HepG2 (cell line): ENCODE results near the gene CBFA2T2. TPM values are rescaled to one million over a fixed set of nuclear protein-coding genes. Genes with fewer than 3 reads are reported as not detected.

Experiments
- ATAC-seq: fragments of 200-7000 bp; cut with Tn5 transposase; 3 replicates; pipeline ENCODE4 v1.9.1; 2020; ENCODE audit warnings: mild to moderate bottlenecking, moderate library complexity
- BruUV-seq: library from RNA; stranded (reverse); fragments of 400-500 nt; replicated peaks from 2 replicates; lab custom pipeline; 2021; lab: Mats Ljungman, UMichigan
- CTCF ChIA-PET: fragments of 300-600 bp; formaldehyde crosslinking; extraction: SDS; loops from one replicate; lab custom pipeline; 2021; ENCODE audit warnings: low total read pairs, inconsistent platforms, low intra/inter-chr PET ratio; lab: Yijun Ruan, JAX
- POLR2A ChIA-PET: fragments of 350-600 bp; sonication (Branson Sonifier 250); formaldehyde crosslinking; loops from one replicate; lab custom pipeline; 2020; ENCODE audit warnings: antibody characterized with exemption, inconsistent platforms; lab: Yijun Ruan, JAX
- DNase-seq: peaks from one replicate; pipeline ENCODE4 v3.0.0-alpha.2; 2015; ENCODE audit warnings: low spot score
- FAIRE-seq: peaks from 3 replicates; lab custom pipeline; 2011; peaks lifted over from hg19 to GRCh38; lab: Jason Lieb, UNC
- H2AFZ ChIP-seq: one replicate; pipeline ENCODE4 v1.6.1; 2011; ENCODE audit warnings: low read length, inconsistent platforms
- H3K27ac ChIP-seq: fragments of 300-600 bp; 3 replicates; pipeline ENCODE4 v1.8.0; 2011; ENCODE audit warnings: mixed run types, mild to moderate bottlenecking, mixed read lengths, low read length, inconsistent platforms; ENCODE audit not compliant: insufficient read depth; ENCODE audit errors: extremely low read length
- H3K27me3 ChIP-seq, 2 experiments: fragments of 200-600 bp in 1 of 2; 2 replicates in 1 of 2; 3 replicates in 1 of 2; pipeline versions ENCODE4 v1.6.0 to v1.8.0; 2011; ENCODE audit warnings: low read length in 2 of 2, mild to moderate bottlenecking in 2 of 2, moderate library complexity in 2 of 2, inconsistent platforms in 1 of 2; ENCODE audit not compliant: insufficient read depth in 2 of 2, control insufficient read depth in 1 of 2
- H3K36me3 ChIP-seq, 2 experiments: fragments of 200-600 bp in 1 of 2; replicated peaks in 1 of 2; 2 replicates in 1 of 2; 3 replicates in 1 of 2; pipeline versions ENCODE4 v1.5.1 to v1.8.0; 2011; ENCODE audit warnings: low read length in 2 of 2, inconsistent platforms in 1 of 2; ENCODE audit not compliant: insufficient read depth in 2 of 2, control insufficient read depth in 1 of 2
- H3K4me1 ChIP-seq: 2 replicates; pipeline ENCODE4 v1.5.1; 2012; ENCODE audit warnings: low read length, inconsistent platforms; ENCODE audit not compliant: insufficient read depth
- H3K4me2 ChIP-seq: 2 replicates; pipeline ENCODE4 v1.6.0; 2011; ENCODE audit warnings: low read depth, low read length, inconsistent platforms
- H3K4me3 ChIP-seq, 3 experiments: fragments of 200-600 bp in 1 of 3; sonication (generic), shearing (Covaris generic) in 1 of 3; replicated peaks in 1 of 3; 2 replicates each; pipeline ENCODE4 v1.5.1; 2011 to 2016; ENCODE audit warnings: low read length in 3 of 3, inconsistent platforms in 2 of 3, low read depth in 2 of 3, mild to moderate bottlenecking in 2 of 3, control low read depth in 1 of 3, mixed read lengths in 1 of 3; ENCODE audit not compliant: insufficient read depth in 1 of 3
- H3K79me2 ChIP-seq: one replicate; pipeline ENCODE4 v1.6.1; 2011; ENCODE audit warnings: low read length, inconsistent platforms; ENCODE audit not compliant: insufficient read depth
- H3K9ac ChIP-seq: 2 replicates; pipeline ENCODE4 v1.6.0; 2011; ENCODE audit warnings: mild to moderate bottlenecking, low read depth, low read length, inconsistent platforms; ENCODE audit not compliant: insufficient read depth
- H3K9me3 ChIP-seq: 2 replicates; pipeline ENCODE4 v1.5.1; 2012; ENCODE audit warnings: mild to moderate bottlenecking, low read length
- H4K20me1 ChIP-seq: 2 replicates; pipeline ENCODE4 v1.6.0; 2011; ENCODE audit warnings: inconsistent platforms, mild to moderate bottlenecking, low read length, moderate library complexity; ENCODE audit not compliant: insufficient read depth
- AGO1 ChIP-seq: fragments of 200-400 bp; formaldehyde crosslinking; IDR thresholded peaks from 2 replicates; pipeline ENCODE4 v1.6.1; 2017; ENCODE audit warnings: mild to moderate bottlenecking, low read depth, low read length, moderate library complexity; ENCODE audit not compliant: poor library complexity, severe bottlenecking
- GLI4 ChIP-seq: sonication (generic); formaldehyde crosslinking; IDR thresholded peaks from 2 replicates; pipeline ENCODE4 v1.5.1; 2020; ENCODE audit warnings: missing genetic modification reagents, mild to moderate bottlenecking, moderate library complexity, borderline replicate concordance
- HMG20B ChIP-seq: conservative IDR thresholded peaks from 2 replicates; pipeline ENCODE4 v1.6.1; 2016; ENCODE audit warnings: missing genetic modification reagents, missing compliant biosample characterization
- KAT2B ChIP-seq: fragments of 150-350 bp; IDR thresholded peaks from 2 replicates; pipeline ENCODE4 v1.6.1; 2014; ENCODE audit warnings: low read depth, low read length, borderline replicate concordance
- MIER3 ChIP-seq: IDR thresholded peaks from 2 replicates; pipeline ENCODE4 v1.6.1; 2016; ENCODE audit warnings: missing compliant biosample characterization, borderline replicate concordance
- PHF21A ChIP-seq: sonication (generic); formaldehyde crosslinking; IDR thresholded peaks from 2 replicates; pipeline ENCODE4 v1.5.0; 2020; ENCODE audit warnings: mild to moderate bottlenecking, missing genetic modification reagents
- SP5 ChIP-seq: IDR thresholded peaks from 2 replicates; pipeline ENCODE4 v1.6.1; 2016; ENCODE audit warnings: low read depth, borderline replicate concordance
- SRSF4 ChIP-seq: fragments of 200-400 bp; formaldehyde crosslinking; IDR thresholded peaks from one replicate; pipeline ENCODE4 v1.6.1; 2018; ENCODE audit warnings: mild to moderate bottlenecking, low read depth, low read length, moderate library complexity; ENCODE audit not compliant: poor library complexity, severe bottlenecking
- TOPORS ChIP-seq: sonication (generic); formaldehyde crosslinking; IDR thresholded peaks from 2 replicates; pipeline ENCODE4 v1.8.0; 2023; ENCODE audit warnings: mild to moderate bottlenecking, missing genetic modification reagents
- ZNF333 ChIP-seq: sonication (generic); formaldehyde crosslinking; IDR thresholded peaks from 2 replicates; pipeline ENCODE4 v1.4.0; 2020; ENCODE audit warnings: mild to moderate bottlenecking, missing genetic modification reagents, borderline replicate concordance
- ZSCAN22 ChIP-seq: sonication (generic); formaldehyde crosslinking; IDR thresholded peaks from 2 replicates; pipeline ENCODE4 v1.4.0; 2020; ENCODE audit warnings: mild to moderate bottlenecking, missing genetic modification reagents
- ZSCAN9 ChIP-seq: IDR thresholded peaks from 2 replicates; pipeline ENCODE4 v1.6.1; 2016; ENCODE audit warnings: borderline replicate concordance
- WGBS: methylation state at CpG from one replicate; pipeline ENCODE4 v1.1.6; 2017; ENCODE audit warnings: low lambda C conversion rate; 5-methylcytosine and 5-hydroxymethylcytosine counted together
- in situ Hi-C: cut with HindIII; loops from 2 replicates; pipeline ENCODE4 v1.10.0; 2017; ENCODE audit warnings: low pct_unique_long_range_greater_than_20kb; ENCODE audit not compliant: extremely low pct_ligation_motif_present
- intact Hi-C: fragments of 100-400 bp; cut with micrococcal nuclease; formaldehyde crosslinking; loops from one replicate; pipeline ENCODE4 v1.10.0; 2022; ENCODE audit not compliant: unreplicated experiment
- polyA plus RNA-seq, 8 experiments: library from polyadenylated mRNA; depleted of rRNA in 3 of 8; stranded (reverse) in 7 of 8; unstranded in 1 of 8; fragments of >200 nt; fragmentation: Illumina TruSeq in 4 of 8; extraction: Trizol in 4 of 8; gene quantifications; 2 replicates each; pipeline versions ENCODE4 v1.2.1 to v1.2.3, GENCODE V29; 2011 to 2016; ENCODE audit warnings: low read depth in 4 of 8, missing spikeins in 1 of 8, mixed read lengths in 1 of 8; ENCODE audit not compliant: insufficient read depth in 1 of 8
- total RNA-seq, 5 experiments: library from RNA; depleted of rRNA; stranded (reverse); fragments of >200 nt; fragmentation: Illumina TruSeq; extraction: Trizol; gene quantifications; 2 replicates each; pipeline ENCODE4 v1.2.3, GENCODE V29; 2016; ENCODE audit warnings: low read depth in 1 of 5
- TF ChIP-seq, protein P1 (sequence below): sonication (generic); formaldehyde crosslinking; IDR thresholded peaks from 2 replicates; pipeline ENCODE4 v1.4.0; 2020; ENCODE audit warnings: mild to moderate bottlenecking, missing genetic modification reagents, borderline replicate concordance
- TF ChIP-seq, protein P2 (sequence below): sonication (generic); formaldehyde crosslinking; IDR thresholded peaks from 2 replicates; pipeline ENCODE4 v1.4.0; 2020; ENCODE audit warnings: missing genetic modification reagents
- TF ChIP-seq, protein P3 (sequence below): sonication (generic); formaldehyde crosslinking; IDR thresholded peaks from 2 replicates; pipeline ENCODE4 v1.5.1; 2020; ENCODE audit warnings: mild to moderate bottlenecking, missing genetic modification reagents

CBFA2T2 gene
- total and polyA plus RNA-seq, 2 of the 13 experiments (the other 11 are each of a cell fraction or from before 2014, with no cell fraction given): 6.3 to 21.2 TPM

DNA sequence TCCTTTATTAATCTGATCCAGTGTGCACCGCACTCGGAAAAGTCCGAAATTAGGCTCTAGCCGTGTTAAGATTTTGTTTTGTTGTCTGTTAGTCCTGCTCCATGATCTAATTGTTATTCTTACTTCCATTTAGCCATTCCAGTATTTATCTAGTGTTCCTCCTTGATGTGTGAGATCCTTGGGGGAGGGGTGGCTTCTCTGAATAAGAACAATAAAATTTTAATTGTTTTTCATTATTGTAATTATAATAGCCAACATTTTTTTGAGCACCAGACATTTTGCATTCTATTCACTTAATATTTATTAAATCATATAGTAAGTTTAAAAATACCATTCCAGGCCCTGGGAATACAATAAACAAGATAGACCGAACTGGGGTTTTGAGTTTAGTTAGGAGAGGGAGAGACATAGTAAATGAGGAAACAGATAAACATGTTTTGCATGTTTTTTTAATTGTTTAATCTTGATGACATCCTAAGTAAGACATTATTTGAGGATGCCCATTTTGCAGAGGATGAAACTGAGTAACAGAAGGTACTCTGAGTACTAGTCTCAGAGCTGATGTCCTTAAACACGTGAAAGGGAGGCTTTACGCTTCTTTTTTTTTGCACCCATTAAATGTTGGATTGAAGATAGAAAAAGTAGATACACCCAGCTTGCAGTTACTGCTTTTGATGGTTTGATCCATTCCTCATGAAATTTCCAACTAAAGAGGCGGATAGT, 1.2 kb downstream of the CBFA2T2 start:
- H3K9ac ChIP-seq: peak overlapping the region; percentile 96
- no peak for DNase-seq
- peaks cover 42% of the 10 kb centered on the region for H3K79me2 ChIP-seq
- no peak for FAIRE-seq
- no peak overlapping the region for H2AFZ ChIP-seq
- CTCF ChIA-PET: no interaction called here
- 53% methylated on average over 8 of the region's 8 CpGs for WGBS
- H3K4me2 ChIP-seq: peak overlapping the region; percentile 100
- ATAC-seq: no peak
- BruUV-seq: TSS peak; percentile 66
- peaks cover 12% of the 10 kb centered on the region; the same call in 1 of the 2 replicates for H4K20me1 ChIP-seq
- no peaks in the 10 kb centered on the region for H3K9me3 ChIP-seq
- intact Hi-C loops (no loop called here), in situ Hi-C loops (no loop called here)
- peaks cover 0 to 4% of the 10 kb centered on the region in 2 experiments; a peak in 2 of 5 replicates for H3K36me3 ChIP-seq
- peaks cover 34% of the 10 kb centered on the region for H3K4me1 ChIP-seq
- H3K27ac ChIP-seq: peak overlapping the region; percentile 91
- POLR2A ChIA-PET: interaction anchor here (1.2 to 2.5 kb wide), 11 partner anchors 16 to 621 kb away, joined by 3 to 28 read pairs (median 7); partner anchors contain the start of genes EIF2S2, SNTA1 and ZNF341
- peaks cover 0 to 5% of the 10 kb centered on the region in 2 experiments; a peak in 1 of 5 replicates for H3K27me3 ChIP-seq
- H3K4me3 ChIP-seq: peak overlapping the region; percentile 88 to 92 (median 89)
- TF ChIP-seq ZSCAN9 (no peak), AGO1 (no peak), MIER3 (CRISPR knock-in tag) (0 out of 2 replicates have a peak, but pooled peaks have one; percentile 3), PHF21A (CRISPR knock-in tag) (0 out of 2 replicates have a peak, but pooled peaks have one; percentile 9), SP5 (CRISPR knock-in tag) (no peak), TOPORS (no peak), ZNF333 (CRISPR knock-in tag) (no peak), KAT2B (no peak), HMG20B (no peak), GLI4 (CRISPR knock-in tag) (no peak), ZSCAN22 (CRISPR knock-in tag) (no peak), SRSF4 (no peak)
- TF ChIP-seq, protein P1, sequence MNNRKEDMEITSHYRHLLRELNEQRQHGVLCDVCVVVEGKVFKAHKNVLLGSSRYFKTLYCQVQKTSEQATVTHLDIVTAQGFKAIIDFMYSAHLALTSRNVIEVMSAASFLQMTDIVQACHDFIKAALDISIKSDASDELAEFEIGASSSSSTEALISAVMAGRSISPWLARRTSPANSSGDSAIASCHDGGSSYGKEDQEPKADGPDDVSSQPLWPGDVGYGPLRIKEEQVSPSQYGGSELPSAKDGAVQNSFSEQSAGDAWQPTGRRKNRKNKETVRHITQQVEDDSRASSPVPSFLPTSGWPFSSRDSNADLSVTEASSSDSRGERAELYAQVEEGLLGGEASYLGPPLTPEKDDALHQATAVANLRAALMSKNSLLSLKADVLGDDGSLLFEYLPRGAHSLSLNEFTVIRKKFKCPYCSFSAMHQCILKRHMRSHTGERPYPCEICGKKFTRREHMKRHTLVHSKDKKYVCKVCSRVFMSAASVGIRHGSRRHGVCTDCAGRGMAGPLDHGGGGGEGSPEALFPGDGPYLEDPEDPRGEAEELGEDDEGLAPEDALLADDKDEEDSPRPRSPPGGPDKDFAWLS (CRISPR knock-in tag): no peak
- TF ChIP-seq, protein P2, sequence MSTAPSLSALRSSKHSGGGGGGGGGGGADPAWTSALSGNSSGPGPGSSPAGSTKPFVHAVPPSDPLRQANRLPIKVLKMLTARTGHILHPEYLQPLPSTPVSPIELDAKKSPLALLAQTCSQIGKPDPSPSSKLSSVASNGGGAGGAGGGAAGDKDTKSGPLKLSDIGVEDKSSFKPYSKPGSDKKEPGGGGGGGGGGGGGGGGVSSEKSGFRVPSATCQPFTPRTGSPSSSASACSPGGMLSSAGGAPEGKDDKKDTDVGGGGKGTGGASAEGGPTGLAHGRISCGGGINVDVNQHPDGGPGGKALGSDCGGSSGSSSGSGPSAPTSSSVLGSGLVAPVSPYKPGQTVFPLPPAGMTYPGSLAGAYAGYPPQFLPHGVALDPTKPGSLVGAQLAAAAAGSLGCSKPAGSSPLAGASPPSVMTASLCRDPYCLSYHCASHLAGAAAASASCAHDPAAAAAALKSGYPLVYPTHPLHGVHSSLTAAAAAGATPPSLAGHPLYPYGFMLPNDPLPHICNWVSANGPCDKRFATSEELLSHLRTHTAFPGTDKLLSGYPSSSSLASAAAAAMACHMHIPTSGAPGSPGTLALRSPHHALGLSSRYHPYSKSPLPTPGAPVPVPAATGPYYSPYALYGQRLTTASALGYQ (CRISPR knock-in tag): no peak
- TF ChIP-seq, protein P3, sequence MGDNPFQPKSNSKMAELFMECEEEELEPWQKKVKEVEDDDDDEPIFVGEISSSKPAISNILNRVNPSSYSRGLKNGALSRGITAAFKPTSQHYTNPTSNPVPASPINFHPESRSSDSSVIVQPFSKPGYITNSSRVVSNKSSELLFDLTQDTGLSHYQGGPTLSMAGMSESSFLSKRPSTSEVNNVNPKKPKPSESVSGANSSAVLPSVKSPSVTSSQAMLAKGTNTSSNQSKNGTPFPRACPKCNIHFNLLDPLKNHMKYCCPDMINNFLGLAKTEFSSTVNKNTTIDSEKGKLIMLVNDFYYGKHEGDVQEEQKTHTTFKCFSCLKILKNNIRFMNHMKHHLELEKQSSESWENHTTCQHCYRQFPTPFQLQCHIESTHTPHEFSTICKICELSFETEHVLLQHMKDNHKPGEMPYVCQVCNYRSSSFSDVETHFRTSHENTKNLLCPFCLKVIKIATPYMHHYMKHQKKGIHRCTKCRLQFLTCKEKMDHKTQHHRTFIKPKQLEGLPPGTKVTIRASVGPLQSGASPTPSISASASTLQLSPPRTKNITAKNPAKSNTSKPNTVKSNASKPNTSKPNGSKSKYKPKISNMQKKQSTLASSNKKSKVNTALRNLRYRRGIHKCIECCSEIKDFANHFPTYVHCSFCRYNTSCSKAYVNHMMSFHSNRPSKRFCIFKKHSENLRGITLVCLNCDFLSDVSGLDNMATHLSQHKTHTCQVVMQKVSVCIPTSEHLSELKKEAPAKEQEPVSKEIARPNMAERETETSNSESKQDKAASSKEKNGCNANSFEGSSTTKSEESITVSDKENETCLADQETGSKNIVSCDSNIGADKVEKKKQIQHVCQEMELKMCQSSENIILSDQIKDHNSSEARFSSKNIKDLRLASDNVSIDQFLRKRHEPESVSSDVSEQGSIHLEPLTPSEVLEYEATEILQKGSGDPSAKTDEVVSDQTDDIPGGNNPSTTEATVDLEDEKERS (CRISPR knock-in tag): 0 out of 2 replicates have a peak, but pooled peaks have one; percentile 5
